NCI-H2196 treated with DMSO at 0.1 percent for 48 hours (cell line): Measurements from ENCODE around the gene PCDHA11.
"Not testable (repeated sequence)": the region's sequence is repeated elsewhere in the genome, so short reads cannot be mapped to it uniquely, and the experiment has no call there.

Source experiments
- DNase-seq: peaks from one replicate; lab custom pipeline; 2025; ENCODE audit not compliant: unreplicated experiment; lab: John Stamatoyannopoulos, UW

PCDHA11 gene

GRCh38 chr5:140849831-140850634 is 18.7 kb upstream of the PCDHA11 start:
- DNase-seq: not testable (repeated sequence)

DNA sequence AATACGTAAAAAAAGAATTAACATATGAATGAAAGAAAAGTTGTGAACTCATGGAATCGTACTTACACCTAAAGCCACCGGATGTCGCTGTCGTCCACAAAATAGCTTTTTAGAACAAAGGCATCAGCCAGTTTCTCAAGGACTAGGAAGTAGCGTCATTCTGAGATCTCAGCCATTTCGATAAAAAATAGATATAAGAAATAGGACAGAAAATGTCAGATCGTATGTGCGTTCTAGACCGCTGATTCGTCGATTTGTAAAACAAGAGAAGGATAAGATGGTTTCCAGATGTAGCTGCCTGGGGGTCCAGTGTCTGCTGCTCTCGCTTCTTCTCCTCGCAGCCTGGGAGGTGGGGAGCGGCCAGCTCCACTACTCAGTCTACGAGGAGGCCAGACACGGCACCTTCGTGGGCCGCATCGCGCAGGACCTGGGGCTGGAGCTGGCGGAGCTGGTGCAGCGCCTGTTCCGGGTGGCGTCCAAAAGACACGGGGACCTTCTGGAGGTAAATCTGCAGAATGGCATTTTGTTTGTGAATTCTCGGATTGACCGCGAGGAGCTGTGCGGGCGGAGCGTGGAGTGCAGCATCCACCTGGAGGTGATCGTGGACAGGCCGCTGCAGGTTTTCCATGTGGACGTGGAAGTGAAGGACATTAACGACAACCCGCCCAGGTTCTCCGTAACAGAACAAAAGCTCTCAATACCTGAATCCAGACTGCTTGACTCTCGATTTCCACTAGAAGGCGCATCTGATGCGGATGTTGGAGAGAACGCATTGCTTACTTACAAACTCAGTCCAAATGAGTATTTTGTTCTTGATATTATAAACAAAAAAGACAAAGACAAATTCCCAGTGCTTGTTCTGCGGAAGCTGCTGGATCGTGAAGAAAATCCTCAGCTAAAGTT is 12.7 kb upstream of the PCDHA11 start, which contains the start of gene PCDHA10:
Gene PCDHA10 (plus strand): TSS at position 126 of the 903 bp plus-strand sequence. CDS start 152 bp downstream, at position 278.
- DNase-seq: no peak

GRCh38 chr5:140857177-140857986 is 11.4 kb upstream of the PCDHA11 start:
- DNase-seq: no peak

GRCh38 chr5:140857987-140858240 is 10.8 kb upstream of the PCDHA11 start:
- DNase-seq: no peak

- no peak for DNase-seq
Observed at GRCh38 chr5:140862441-140863295, 6.1 kb upstream of the PCDHA11 start.

DNA sequence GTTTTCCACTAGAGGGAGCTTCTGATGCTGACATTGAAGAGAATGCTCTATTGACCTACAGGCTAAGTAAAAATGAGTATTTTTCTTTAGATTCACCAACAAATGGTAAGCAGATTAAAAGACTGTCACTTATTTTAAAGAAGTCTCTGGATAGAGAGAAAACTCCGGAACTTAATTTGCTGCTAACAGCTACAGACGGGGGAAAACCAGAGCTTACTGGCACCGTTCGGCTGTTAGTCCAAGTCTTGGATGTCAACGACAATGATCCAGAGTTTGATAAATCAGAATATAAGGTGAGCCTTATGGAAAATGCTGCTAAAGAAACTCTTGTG is 764 bp downstream of the PCDHA11 start:
- DNase-seq: no peak

DNA sequence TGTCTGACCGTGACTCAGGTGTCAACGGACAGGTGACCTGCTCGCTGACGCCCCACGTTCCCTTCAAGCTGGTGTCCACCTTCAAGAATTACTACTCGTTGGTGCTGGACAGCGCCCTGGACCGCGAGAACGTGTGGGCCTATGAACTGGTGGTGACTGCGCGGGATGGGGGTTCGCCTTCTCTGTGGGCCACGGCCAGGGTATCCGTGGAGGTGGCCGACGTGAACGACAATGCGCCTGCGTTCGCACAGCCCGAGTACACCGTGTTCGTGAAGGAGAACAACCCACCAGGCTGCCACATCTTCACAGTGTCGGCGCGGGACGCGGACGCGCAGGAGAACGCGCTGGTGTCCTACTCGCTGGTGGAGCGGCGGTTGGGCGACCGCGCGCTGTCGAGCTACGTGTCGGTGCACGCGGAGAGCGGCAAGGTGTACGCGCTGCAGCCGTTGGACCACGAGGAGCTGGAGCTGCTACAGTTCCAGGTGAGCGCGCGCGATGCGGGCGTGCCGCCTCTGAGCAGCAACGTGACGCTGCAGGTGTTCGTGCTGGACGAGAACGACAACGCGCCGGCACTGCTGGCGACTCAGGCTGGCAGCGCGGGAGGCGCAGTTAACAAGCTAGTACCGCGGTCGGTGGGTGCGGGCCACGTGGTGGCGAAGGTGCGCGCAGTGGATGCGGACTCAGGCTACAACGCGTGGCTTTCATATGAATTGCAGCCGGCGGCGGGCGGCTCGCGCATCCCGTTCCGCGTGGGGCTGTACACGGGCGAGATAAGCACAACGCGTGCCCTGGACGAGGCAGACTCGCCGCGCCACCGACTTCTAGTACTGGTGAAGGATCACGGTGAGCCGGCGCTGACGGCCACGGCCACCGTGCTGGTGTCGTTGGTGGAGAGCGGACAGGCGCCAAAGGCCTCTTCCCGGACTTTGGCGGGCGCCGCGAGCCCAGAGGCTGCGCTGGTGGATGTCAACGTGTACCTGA is 1.8 kb downstream of the PCDHA11 start:
- no peak for DNase-seq

DNA sequence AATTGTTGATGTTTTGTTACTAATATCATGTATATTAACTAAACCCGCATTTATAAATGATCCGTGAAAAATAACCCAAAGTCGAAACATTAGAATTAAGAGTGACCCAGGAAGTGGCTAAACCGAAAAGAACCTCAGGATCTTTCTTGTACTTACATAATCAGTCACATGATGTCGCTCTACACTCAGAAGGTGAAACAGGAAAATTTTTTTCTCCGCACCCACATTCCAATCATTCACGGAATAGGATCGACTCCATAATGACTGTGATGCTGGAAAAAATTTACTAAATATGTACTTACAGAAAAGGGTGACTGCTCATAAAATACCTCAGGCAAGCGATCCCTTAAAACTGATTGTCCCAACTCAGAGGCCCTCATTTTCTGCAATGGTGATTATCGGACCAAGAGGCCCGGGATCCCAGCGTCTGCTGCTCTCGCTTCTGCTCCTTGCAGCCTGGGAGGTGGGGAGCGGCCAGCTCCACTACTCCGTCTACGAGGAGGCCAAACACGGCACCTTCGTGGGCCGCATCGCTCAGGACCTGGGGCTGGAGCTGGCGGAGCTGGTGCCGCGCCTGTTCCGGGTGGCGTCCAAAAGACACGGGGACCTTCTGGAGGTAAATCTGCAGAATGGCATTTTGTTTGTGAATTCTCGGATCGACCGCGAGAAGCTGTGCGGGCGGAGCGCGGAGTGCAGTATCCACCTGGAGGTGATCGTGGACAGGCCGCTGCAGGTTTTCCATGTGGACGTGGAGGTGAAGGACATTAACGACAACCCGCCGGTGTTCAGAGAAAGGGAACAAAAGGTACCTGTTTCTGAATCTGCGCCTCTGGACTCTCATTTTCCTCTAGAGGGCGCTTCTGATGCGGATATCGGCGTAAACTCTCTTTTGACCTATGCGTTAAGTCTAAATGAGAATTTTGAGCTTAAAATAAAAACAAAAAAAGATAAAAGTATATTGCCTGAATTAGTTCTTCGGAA is 6.6 kb downstream of the PCDHA11 start, which contains the start of gene PCDHA12:
Gene PCDHA12 (plus strand): TSS at position 224 of the 981 bp plus-strand sequence. CDS start 165 bp downstream, at position 389.
- DNase-seq: peak; percentile 72

DNA sequence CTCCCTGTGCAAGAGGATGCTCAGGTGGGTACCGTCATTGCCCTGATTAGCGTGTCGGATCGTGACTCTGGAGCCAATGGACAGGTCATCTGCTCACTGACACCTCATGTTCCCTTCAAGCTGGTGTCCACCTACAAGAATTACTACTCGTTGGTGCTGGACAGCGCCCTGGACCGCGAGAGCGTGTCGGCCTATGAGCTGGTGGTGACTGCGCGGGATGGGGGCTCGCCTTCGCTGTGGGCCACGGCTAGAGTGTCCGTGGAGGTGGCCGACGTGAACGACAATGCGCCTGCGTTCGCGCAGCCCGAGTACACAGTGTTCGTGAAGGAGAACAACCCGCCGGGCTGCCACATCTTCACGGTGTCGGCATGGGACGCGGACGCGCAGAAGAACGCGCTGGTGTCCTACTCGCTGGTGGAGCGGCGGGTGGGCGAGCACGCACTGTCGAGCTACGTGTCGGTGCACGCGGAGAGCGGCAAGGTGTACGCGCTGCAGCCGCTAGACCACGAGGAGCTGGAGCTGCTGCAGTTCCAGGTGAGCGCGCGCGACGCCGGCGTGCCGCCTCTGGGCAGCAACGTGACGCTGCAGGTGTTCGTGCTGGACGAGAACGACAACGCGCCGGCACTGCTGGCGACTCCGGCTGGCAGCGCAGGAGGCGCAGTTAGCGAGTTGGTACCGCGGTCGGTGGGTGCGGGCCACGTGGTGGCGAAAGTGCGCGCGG is 7.9 kb downstream of the PCDHA11 start:
- DNase-seq: not testable (repeated sequence)

DNA sequence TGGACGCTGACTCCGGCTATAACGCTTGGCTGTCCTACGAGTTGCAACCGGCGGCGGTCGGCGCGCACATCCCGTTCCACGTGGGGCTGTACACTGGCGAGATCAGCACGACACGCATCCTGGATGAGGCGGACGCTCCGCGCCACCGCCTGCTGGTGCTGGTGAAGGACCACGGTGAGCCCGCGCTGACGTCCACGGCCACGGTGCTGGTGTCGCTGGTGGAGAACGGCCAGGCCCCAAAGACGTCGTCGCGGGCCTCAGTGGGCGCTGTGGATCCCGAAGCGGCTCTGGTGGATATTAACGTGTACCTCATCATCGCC is 8.5 kb downstream of the PCDHA11 start:
- DNase-seq: no peak

DNA sequence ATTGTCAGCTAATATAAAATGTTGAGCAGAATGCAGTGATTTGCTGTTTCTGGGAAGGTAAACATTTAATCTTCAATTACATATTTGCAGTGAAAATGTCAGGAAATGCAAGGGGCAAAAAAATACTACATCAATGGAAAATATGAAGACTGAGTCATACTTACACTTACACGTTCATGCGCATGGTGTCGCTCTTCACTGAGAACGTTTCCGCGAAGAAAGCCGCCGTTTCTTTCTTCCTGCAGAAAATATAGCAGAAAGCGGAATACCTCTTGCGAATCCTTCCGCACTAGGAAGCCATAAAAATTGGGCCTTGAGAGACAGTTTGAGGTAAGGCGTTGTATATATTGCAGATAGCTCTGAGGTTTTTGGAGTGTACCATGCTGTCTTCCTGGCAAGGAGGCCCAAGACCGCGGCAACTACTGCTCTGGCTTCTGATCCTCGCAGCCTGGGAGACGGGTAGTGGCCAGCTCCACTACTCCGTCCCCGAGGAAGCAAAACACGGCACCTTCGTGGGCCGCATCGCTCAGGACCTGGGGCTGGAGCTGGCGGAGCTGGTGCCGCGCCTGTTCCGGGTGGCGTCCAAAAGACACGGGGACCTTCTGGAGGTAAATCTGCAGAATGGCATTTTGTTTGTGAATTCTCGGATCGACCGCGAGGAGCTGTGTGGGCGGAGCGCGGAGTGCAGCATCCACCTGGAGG is 13.3 kb downstream of the PCDHA11 start, which contains the start of gene PCDHA13:
Gene PCDHA13 (plus strand): TSS at position 236 of the 702 bp plus-strand sequence. CDS start 145 bp downstream, at position 381.
- no peak for DNase-seq

GRCh38 chr5:140882591-140882899 is 13.8 kb downstream of the PCDHA11 start:
- DNase-seq: no peak

DNA sequence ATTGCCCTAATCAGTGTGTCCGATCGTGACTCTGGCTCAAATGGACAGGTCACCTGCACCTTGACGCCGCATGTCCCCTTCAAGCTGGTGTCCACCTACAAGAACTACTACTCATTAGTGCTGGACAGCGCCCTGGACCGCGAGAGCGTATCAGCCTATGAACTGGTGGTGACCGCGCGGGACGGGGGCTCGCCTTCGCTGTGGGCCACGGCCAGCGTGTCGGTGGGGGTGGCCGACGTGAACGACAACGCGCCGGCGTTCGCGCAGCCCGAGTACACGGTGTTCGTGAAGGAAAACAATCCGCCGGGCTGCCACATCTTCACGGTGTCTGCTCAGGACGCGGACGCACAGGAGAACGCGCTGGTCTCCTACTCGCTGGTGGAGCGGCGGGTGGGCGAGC is 14.6 kb downstream of the PCDHA11 start:
- DNase-seq: no peak

DNA sequence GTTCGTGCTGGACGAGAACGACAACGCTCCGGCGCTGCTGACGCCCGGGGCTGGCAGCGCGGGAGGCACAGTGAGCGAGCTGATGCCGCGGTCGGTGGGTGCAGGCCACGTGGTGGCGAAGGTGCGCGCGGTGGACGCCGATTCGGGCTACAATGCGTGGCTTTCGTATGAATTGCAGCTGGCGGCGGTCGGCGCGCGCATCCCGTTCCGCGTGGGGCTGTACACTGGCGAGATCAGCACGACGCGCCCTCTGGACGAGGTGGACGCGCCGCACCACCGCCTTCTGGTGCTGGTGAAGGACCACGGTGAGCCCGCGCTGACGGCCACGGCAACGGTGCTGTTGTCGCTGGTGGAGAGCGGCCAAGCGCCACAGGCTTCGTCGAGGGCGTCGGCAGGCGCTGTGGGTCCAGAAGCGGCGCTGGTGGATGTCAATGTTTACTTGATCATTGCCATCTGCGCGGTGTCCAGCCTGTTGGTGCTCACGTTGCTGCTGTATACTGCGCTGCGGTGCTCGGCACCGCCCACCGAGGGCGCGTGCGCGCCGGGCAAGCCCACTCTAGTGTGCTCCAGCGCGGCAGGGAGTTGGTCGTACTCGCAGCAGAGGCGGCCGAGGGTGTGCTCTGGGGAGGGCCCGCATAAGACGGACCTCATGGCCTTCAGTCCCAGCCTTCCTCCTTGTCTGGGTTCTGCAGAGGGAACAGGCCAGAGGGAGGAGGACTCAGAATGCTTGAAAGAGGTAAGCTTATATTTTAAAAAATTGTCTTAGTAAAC is 15.4 kb downstream of the PCDHA11 start:
- DNase-seq: no peak

DNA sequence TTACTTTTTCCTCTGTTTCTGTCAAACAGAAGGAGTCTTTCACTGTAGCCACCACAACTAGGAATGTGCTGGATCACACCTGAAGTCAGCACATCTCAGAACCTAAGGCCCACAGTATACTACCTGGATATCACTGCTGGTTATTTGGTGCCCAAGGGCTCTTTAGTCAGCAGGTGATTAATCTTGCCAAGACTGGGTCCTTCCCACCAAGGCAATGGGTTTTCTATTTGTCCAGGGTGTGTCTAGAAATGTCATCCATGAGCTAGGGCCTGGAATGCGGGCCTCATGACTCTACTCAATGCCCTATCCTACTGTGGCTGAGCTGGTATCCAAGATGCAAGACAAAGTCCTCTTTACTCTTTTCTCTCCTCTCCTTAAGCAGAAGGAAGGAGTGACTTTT is 47.6 kb downstream of the PCDHA11 start:
- DNase-seq: no peak
